ENCODE data around the gene ZSCAN5C.

The ZSCAN5C gene, protein sequence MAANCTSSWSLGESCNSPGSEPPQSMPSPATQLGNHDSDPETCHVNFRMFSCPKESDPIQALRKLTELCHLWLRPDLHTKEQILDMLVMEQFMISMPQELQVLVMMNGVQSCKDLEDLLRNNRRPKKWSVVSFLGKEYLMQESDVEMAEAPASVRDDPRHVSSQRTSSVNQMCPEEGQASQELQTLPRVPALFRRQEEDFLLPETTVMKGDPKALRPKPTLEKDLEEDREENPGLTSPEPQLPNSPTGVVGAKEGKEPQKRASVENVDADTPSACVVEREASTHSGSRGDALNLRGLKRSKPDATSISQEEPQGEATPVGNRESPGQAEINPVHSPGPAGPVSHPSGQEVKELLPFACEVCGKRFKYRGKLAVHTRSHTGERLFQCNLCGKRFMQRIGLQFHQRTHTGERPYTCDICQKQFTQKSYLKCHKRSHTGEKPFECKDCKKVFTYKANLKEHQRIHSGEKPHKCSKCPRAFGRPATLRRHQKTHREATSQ

DNA sequence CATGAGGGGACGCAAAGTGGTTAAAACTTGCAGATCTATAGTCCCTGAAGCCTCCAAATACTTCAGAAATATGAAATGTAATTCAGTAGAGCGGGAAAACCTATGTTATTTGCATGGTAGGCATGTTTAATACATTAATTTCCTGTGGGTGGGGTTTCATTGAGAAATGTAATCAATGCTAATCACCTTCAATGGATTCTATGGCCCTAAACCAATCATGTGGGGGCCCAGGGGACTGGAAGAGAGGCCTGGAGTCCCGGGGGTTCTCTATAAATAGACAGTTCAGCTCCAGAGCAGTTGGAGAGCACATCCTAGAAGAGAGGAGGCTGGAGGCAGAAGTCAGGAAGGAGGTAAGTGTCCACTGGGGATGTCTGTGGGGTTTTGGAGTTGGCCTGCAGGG is at the start of gene ZSCAN5C:
Gene ZSCAN5C, plus strand, starts transcription at position 301 of the 400 bp plus-strand sequence. CDS start 3,641 bp downstream, outside the sequence.
- H3K27ac ChIP-seq: no peak within 1 kb of the TSS
- TF ChIP-seq ZFX (IDR thresholded peaks at IDR 0.05): no peak
- TF ChIP-seq, protein P1, sequence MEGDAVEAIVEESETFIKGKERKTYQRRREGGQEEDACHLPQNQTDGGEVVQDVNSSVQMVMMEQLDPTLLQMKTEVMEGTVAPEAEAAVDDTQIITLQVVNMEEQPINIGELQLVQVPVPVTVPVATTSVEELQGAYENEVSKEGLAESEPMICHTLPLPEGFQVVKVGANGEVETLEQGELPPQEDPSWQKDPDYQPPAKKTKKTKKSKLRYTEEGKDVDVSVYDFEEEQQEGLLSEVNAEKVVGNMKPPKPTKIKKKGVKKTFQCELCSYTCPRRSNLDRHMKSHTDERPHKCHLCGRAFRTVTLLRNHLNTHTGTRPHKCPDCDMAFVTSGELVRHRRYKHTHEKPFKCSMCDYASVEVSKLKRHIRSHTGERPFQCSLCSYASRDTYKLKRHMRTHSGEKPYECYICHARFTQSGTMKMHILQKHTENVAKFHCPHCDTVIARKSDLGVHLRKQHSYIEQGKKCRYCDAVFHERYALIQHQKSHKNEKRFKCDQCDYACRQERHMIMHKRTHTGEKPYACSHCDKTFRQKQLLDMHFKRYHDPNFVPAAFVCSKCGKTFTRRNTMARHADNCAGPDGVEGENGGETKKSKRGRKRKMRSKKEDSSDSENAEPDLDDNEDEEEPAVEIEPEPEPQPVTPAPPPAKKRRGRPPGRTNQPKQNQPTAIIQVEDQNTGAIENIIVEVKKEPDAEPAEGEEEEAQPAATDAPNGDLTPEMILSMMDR (conservative IDR thresholded peaks at IDR 0.05): no peak

DNA sequence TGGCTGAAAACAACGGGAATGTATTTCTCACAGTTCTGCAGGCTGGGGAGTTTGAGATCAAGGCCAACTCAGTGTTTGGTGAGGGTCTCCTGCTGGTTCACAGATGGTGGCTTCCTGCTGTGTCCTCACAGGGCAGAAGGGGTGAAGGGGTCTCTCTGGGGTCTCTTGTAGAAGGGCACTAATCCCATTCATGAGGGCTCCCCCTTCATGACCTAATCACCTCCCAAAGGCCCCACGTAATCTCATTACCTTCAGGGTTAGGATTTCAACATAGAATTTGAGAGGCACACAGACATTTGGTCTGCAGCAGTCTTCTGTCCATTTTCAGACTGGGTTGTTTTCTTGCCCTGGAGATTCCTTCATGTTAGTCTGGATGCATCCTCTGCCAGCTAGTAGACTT is 49.4 kb upstream of the ZSCAN5C start:
- no peak overlapping the region for H3K27ac ChIP-seq
- no peak for TF ChIP-seq ZFX (IDR thresholded peaks at IDR 0.05)
- TF ChIP-seq, protein P1 (conservative IDR thresholded peaks at IDR 0.05): no peak

DNA sequence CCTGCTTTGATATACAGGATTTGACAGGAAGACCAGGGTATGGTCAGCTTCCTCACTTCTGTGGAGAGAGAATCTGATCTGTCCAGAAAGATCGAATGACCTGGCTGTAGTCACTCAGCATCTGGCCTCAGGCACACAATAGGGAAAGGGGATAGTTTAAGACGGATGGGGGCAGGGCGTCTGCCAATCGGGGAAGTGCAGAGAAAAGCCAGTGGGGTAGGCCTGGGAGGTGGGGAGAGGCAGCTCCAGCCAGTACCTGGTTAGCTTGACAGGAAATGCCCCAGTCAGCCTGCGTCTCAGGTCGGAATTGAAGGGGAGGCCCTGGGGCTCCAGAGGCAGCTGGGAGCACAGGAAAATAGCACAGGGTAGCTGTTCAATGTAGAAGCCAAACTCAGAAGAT is 48.6 kb upstream of the ZSCAN5C start:
- H3K27ac ChIP-seq: no peak overlapping the region
- TF ChIP-seq, protein P1 (conservative IDR thresholded peaks at IDR 0.05): no peak
- TF ChIP-seq ZFX (IDR thresholded peaks at IDR 0.05): no peak

DNA sequence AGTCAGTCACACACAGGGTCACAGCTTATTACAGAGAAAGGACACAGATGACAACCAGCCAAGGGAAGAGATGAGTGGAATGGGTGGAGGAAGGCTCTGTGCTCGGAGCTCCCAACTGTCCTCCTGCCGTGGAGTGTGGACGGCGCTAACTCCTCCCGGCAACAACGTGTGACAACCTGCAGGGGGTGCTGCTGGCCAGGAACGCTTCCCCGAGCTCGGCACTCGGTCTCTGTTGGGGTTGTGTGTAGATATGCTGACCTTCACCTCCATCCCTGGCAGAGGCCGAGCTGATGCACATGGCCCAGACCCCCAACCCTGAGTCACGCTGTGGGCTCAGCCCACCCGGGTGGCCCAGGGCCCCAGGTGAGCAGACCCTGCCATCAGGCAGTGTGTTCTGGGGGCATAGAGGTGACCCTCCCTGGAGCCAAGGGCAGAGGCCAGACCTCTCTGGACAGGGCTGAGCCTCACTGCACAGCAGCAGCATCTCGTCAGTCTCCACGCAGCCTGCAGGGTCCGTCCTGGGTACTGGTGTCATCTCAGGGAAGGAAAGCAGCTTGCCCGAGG is 46.9 kb upstream of the ZSCAN5C start:
- H3K27ac ChIP-seq: no peak overlapping the region
- TF ChIP-seq, protein P1 (conservative IDR thresholded peaks at IDR 0.05): no peak; the same call in 1 of the 2 replicates
- no peak for TF ChIP-seq ZFX (IDR thresholded peaks at IDR 0.05)

DNA sequence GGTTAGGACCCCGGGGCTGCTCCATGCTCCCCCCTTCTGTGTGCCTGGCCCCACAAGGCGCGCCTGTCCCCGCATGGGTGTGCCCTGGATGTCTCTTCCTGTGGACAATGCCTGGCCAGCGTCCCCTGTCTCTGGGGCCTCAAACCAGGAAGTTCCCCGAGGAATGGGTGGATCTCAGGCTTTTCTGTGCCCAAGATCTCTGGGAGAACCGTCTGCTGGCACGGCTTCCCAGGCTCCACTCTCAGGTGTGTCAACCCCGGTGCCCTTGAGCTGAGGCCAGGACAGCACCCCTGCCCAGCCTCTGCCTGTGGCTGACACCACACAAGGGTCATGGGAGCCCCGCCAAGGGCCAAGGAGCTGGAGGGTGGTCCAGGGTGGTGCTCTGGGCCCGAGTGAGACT is 45.3 kb upstream of the ZSCAN5C start:
- no peak overlapping the region for H3K27ac ChIP-seq
- TF ChIP-seq ZFX (IDR thresholded peaks at IDR 0.05): no peak
- TF ChIP-seq, protein P1 (conservative IDR thresholded peaks at IDR 0.05): no peak

DNA sequence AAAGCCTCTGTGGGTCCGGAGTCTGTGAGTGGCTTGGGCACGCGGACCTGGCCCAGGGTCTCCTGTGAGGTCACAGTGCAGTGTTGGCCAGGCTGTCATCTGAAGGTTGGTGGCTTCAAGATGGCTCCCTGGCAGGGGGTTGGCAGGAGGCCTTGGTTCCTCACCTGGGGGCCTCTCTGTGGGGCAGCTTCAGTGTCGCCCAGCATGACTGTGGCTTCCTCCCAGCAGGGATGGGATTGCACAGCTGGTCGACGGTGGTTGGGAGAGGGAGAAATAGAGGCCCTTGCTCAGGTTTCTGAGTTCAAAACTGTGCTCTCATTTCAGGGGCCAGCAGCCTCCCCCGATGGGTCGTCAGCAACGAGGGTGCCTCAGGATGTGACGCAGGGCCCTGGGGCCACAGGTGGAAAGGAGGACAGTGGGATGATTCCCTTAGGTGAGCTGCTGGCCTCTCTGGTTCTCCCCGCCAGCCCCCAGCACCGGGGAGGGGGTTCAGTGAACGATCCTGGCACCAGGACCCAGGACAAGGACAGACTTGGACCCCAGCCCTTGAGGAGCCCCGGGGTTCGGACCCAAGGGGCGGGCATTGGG is 43.8 kb upstream of the ZSCAN5C start:
- no peak for TF ChIP-seq ZFX (IDR thresholded peaks at IDR 0.05)
- TF ChIP-seq, protein P1 (conservative IDR thresholded peaks at IDR 0.05): no peak
- no peak overlapping the region for H3K27ac ChIP-seq

All from C4-2B (cell line).